ENCODE data around the gene PTGR3.

The PTGR3 gene, protein sequence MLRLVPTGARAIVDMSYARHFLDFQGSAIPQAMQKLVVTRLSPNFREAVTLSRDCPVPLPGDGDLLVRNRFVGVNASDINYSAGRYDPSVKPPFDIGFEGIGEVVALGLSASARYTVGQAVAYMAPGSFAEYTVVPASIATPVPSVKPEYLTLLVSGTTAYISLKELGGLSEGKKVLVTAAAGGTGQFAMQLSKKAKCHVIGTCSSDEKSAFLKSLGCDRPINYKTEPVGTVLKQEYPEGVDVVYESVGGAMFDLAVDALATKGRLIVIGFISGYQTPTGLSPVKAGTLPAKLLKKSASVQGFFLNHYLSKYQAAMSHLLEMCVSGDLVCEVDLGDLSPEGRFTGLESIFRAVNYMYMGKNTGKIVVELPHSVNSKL

DNA sequence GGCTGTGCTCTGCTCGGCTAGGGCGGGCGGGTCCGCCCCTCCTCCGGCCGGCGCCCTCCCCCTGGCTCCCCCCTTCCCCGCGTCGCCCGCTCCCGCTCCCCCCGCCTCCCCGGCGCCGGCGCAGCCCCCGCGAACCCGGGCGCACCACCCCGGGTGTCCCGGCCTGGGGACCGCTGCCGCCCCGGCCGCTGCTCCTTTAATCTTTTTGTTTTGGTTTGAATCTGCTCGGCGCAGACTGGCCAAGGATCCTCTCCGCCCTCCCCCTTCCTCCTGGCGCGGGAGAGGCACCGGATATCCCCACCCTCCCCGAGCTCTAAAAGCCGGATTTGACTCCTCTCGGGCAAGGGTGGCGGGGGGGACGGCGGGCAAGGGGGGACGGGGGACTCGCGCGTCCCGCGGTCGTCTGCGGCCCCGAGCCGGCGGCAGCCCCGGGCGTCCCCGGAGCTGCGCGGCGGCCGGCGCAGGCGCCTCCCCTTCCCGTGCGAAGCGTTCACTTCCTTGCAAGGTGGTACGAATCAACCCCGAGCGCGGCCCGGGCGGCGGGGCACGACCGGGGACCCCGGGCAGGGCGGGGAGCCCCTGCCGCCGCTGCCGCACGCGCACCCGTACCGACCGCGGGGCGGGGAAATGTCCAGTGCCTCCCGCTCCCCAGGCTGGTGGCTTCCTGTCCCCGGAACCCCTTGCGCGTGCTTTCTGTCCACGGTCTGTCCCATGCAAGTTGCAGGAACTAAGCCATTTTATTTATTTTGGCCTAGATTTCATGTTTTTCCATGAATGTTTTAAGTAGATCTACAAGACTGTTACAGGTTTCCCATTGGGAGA, at the start of gene PTGR3:
Gene PTGR3, minus strand, starts transcription at position 11 of the 822 bp plus-strand sequence. CDS start 81 bp downstream, outside the sequence.
- DNase-seq (ENCODE audit: low read depth in 2 of 2) = peak; percentile 82 to 87
- TF ChIP-seq, protein P1, sequence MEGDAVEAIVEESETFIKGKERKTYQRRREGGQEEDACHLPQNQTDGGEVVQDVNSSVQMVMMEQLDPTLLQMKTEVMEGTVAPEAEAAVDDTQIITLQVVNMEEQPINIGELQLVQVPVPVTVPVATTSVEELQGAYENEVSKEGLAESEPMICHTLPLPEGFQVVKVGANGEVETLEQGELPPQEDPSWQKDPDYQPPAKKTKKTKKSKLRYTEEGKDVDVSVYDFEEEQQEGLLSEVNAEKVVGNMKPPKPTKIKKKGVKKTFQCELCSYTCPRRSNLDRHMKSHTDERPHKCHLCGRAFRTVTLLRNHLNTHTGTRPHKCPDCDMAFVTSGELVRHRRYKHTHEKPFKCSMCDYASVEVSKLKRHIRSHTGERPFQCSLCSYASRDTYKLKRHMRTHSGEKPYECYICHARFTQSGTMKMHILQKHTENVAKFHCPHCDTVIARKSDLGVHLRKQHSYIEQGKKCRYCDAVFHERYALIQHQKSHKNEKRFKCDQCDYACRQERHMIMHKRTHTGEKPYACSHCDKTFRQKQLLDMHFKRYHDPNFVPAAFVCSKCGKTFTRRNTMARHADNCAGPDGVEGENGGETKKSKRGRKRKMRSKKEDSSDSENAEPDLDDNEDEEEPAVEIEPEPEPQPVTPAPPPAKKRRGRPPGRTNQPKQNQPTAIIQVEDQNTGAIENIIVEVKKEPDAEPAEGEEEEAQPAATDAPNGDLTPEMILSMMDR (IDR thresholded peaks at IDR 0.05; ENCODE audit: low read depth, low read length) = no peak
- H3K4me3 ChIP-seq (replicated peaks in 1 of 2; ENCODE audit: low read depth in 2 of 2, low read length in 2 of 2) = peak within 1 kb of the TSS; percentile 85 to 90

DNA sequence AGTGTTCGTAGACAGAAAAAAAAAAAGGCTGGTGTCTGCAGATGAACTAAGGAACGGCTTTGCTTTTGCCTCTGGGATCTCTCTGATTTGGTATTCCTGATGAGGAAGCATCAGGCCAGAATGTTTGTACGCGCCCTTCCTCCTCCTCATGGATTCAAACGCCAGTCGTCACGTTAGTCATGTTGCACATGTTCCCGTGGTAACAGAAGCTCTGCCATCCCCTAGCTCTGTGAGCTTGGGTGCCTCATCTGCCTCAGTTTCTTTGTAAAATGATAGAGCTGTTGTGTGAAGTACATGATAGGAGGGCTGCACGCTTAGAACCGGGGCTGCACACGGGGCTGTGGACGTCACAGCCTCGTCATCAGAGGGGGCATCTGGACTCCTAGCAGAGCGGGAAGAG, 48.7 kb upstream of the PTGR3 start:
- DNase-seq (ENCODE audit: low read depth in 2 of 2) = no peak
- TF ChIP-seq, protein P1 (IDR thresholded peaks at IDR 0.05; ENCODE audit: low read depth, low read length) = no peak
- no peak overlapping the region for H3K4me3 ChIP-seq (replicated peaks in 1 of 2; ENCODE audit: low read depth in 2 of 2, low read length in 2 of 2)

DNA sequence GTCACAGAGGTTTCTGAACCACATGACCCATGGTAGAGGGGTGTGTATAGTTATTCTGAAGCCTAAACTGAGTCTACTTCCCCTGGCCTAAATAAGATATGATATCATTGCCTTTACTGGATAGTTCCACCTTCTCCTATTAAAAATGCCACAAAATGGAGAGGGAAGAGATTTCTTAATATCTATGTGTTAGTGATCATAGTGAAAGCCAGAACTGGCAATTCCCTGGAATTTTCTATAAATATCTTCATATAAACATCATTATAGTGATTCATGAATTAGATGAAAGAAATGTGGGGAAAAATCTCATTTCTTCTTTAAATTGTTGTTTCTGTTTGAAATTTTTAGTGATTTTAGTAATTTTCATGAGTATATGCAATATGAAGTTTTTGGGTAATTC, 47.4 kb upstream of the PTGR3 start:
- TF ChIP-seq, protein P1 (IDR thresholded peaks at IDR 0.05; ENCODE audit: low read depth, low read length) = no peak
- DNase-seq (ENCODE audit: low read depth in 2 of 2) = no peak
- no peak overlapping the region for H3K4me3 ChIP-seq (replicated peaks in 1 of 2; ENCODE audit: low read depth in 2 of 2, low read length in 2 of 2)

DNA sequence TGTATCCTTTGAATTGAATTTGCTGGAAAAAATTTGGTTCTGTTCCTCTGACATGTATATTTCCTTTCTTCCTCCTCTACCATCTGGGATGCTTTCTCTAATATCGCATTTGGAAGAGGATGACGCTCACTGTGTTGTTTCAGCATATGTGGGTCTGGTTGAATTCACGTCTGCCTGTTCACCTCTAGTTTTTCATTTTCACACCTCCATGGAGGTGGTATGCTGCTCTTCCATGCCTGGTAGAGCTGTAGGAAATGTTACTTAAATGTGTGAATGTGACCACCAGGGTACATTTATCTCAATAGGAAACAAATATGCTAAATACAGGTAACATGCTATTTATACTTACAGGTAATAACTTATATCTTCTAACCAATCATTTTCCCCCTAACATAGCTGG, 46.2 kb upstream of the PTGR3 start:
- no peak overlapping the region for H3K4me3 ChIP-seq (replicated peaks in 1 of 2; ENCODE audit: low read depth in 2 of 2, low read length in 2 of 2)
- TF ChIP-seq, protein P1 (IDR thresholded peaks at IDR 0.05; ENCODE audit: low read depth, low read length) = no peak
- DNase-seq (ENCODE audit: low read depth in 2 of 2) = no peak

DNA sequence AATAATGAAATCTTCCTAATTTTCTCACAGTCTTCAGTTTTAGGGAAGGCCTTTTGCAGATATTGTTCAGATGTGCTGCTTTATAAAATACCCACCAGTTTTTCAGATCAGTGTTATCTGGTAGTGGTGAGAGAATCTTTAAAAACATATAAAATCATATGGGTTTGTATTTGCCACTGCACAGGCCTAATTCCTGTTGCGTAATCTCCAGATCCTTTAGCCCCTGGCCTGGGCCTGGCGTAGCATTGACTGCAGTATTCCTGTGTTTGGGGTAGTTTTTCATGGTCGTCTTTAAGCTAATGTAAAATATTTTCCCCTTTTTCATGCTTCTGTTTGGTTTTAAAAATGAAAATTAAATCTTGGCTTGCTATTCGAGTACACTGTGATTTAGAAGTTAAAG, 44.8 kb upstream of the PTGR3 start:
- peak; percentile 50 to 66 for DNase-seq (ENCODE audit: low read depth in 2 of 2)
- TF ChIP-seq, protein P1 (IDR thresholded peaks at IDR 0.05; ENCODE audit: low read depth, low read length) = no peak
- H3K4me3 ChIP-seq (replicated peaks in 1 of 2; ENCODE audit: low read depth in 2 of 2, low read length in 2 of 2) = peak overlapping the region in 1 of 2 donors; percentile 12

DNA sequence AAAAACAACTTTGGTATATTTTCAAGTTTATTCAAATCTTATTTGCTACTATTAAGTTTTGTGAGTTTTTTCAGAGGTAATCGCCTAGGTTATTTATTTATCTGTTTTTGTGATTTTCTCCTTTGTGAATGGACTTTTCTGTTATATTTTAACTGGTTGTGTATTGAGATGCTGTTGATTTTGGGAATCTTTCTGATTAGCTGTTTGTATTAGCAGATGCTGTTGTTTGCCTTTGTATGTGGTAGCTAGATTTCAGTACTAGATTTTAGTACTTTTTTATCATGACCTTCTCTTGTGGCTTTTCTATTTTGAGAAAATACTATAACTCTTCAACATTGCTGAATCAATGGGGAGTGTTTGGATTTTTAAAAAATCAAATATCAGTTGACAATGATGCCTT, 44.1 kb upstream of the PTGR3 start:
- TF ChIP-seq, protein P1 (IDR thresholded peaks at IDR 0.05; ENCODE audit: low read depth, low read length) = no peak
- DNase-seq (ENCODE audit: low read depth in 2 of 2) = no peak
- H3K4me3 ChIP-seq (replicated peaks in 1 of 2; ENCODE audit: low read depth in 2 of 2, low read length in 2 of 2) = no peak overlapping the region

Measured in cardiac fibroblast (primary cell).